Muscle layer of duodenum (tissue), 2 donors: ENCODE data around the gene BIK.

Source experiments
- H3K27ac ChIP-seq: one replicate; pipeline ENCODE4 v1.7.0; 2013; ENCODE audit warnings: mild to moderate bottlenecking, low read length
- H3K27me3 ChIP-seq: one replicate; pipeline ENCODE4 v1.7.0; 2013; ENCODE audit warnings: low read depth, mild to moderate bottlenecking, control low read depth, low read length
- H3K36me3 ChIP-seq, 2 donors: one replicate each; pipeline ENCODE4 v1.7.0; 2013; ENCODE audit warnings: low read length in 2 of 2, control low read depth in 1 of 2, mild to moderate bottlenecking in 1 of 2; ENCODE audit not compliant: insufficient read depth in 2 of 2, control insufficient read depth in 1 of 2
- H3K4me1 ChIP-seq, 2 donors: one replicate each; pipeline ENCODE4 v1.7.0; 2013; ENCODE audit warnings: low read length in 2 of 2, mild to moderate bottlenecking in 2 of 2, control low read depth in 1 of 2, moderate library complexity in 1 of 2; ENCODE audit not compliant: insufficient read depth in 2 of 2, control insufficient read depth in 1 of 2
- H3K4me3 ChIP-seq, 2 donors: one replicate each; pipeline ENCODE4 v1.7.0; 2013; ENCODE audit warnings: low read length in 2 of 2, low read depth in 1 of 2, mild to moderate bottlenecking in 1 of 2
- H3K9me3 ChIP-seq, 2 donors: one replicate each; pipeline ENCODE4 v1.7.0; 2013; ENCODE audit warnings: low read length in 2 of 2, control low read depth in 1 of 2, mild to moderate bottlenecking in 1 of 2; ENCODE audit not compliant: control insufficient read depth in 1 of 2
- donor health status: healthy.

The BIK gene

GRCh38 chr22:43110444-43110926, at the start of gene BIK:
BIK (plus strand) TSS chr22:43110750; CDS start chr22:43124023, 13,273 bp downstream.
- no peaks in the 10 kb centered on the region for H3K36me3 ChIP-seq
- no peak within 1 kb of the TSS for H3K27ac ChIP-seq
- peaks cover 9% of the 10 kb centered on the region for H3K27me3 ChIP-seq
- H3K4me1 ChIP-seq = peaks cover 0 to 16% of the 10 kb centered on the region in 2 donors
- H3K9me3 ChIP-seq = no peaks in the 10 kb centered on the region
- H3K4me3 ChIP-seq = peak within 1 kb of the TSS; percentile 55 to 71

- H3K9me3 ChIP-seq = no peaks in the 10 kb centered on the region
- no peak overlapping the region for H3K27ac ChIP-seq
- no peak overlapping the region for H3K4me3 ChIP-seq
- H3K36me3 ChIP-seq = peaks cover 10 to 45% of the 10 kb centered on the region in 2 donors
- no peaks in the 10 kb centered on the region for H3K4me1 ChIP-seq
- no peaks in the 10 kb centered on the region for H3K27me3 ChIP-seq
Observed at GRCh38 chr22:43066134-43066533, 44.4 kb upstream of the BIK start.

GRCh38 chr22:43066844-43067385, 43.6 kb upstream of the BIK start:
- Histone ChIP-seq H3K4me3 (no peak overlapping the region), H3K36me3 (peaks cover 10 to 37% of the 10 kb centered on the region in 2 donors)

GRCh38 chr22:43077121-43077877, 33.3 kb upstream of the BIK start:
- no peaks in the 10 kb centered on the region for H3K4me1 ChIP-seq
- no peaks in the 10 kb centered on the region for H3K27me3 ChIP-seq
- H3K27ac ChIP-seq = no peak overlapping the region
- H3K9me3 ChIP-seq = no peaks in the 10 kb centered on the region
- H3K4me3 ChIP-seq = no peak overlapping the region
- peaks cover 0 to 5% of the 10 kb centered on the region in 2 donors for H3K36me3 ChIP-seq

More at GRCh38 chr22:43066844-43067385, 43.6 kb upstream of the BIK start:
- H3K27ac ChIP-seq = no peak overlapping the region
- no peaks in the 10 kb centered on the region for H3K4me1 ChIP-seq
- no peaks in the 10 kb centered on the region for H3K27me3 ChIP-seq
- H3K9me3 ChIP-seq = no peaks in the 10 kb centered on the region

GRCh38 chr22:43078522-43078921, 32.0 kb upstream of the BIK start:
- peaks cover 0 to 5% of the 10 kb centered on the region in 2 donors for H3K36me3 ChIP-seq
- H3K4me3 ChIP-seq = no peak overlapping the region
- no peak overlapping the region for H3K27ac ChIP-seq
- no peaks in the 10 kb centered on the region for H3K9me3 ChIP-seq
- H3K4me1 ChIP-seq = no peaks in the 10 kb centered on the region
- H3K27me3 ChIP-seq = no peaks in the 10 kb centered on the region

- no peaks in the 10 kb centered on the region for H3K27me3 ChIP-seq
- no peaks in the 10 kb centered on the region for H3K4me1 ChIP-seq
Observed at GRCh38 chr22:43079742-43080141, 30.8 kb upstream of the BIK start.

GRCh38 chr22:43080616-43081015, 29.9 kb upstream of the BIK start:
- no peaks in the 10 kb centered on the region for H3K9me3 ChIP-seq
- H3K27me3 ChIP-seq = no peaks in the 10 kb centered on the region
- H3K4me3 ChIP-seq = no peak overlapping the region
- no peaks in the 10 kb centered on the region for H3K36me3 ChIP-seq
- H3K27ac ChIP-seq = no peak overlapping the region
- H3K4me1 ChIP-seq = no peaks in the 10 kb centered on the region

More at GRCh38 chr22:43079742-43080141, 30.8 kb upstream of the BIK start:
- Histone ChIP-seq H3K36me3 (peaks cover 0 to 5% of the 10 kb centered on the region in 2 donors), H3K9me3 (no peaks in the 10 kb centered on the region), H3K4me3 (no peak overlapping the region), H3K27ac (no peak overlapping the region)

GRCh38 chr22:43081968-43082367, 28.6 kb upstream of the BIK start:
- no peaks in the 10 kb centered on the region for H3K36me3 ChIP-seq
- H3K27ac ChIP-seq = no peak overlapping the region

GRCh38 chr22:43085658-43086606, 24.6 kb upstream of the BIK start:
- no peaks in the 10 kb centered on the region for H3K9me3 ChIP-seq
- no peak overlapping the region for H3K27ac ChIP-seq
- H3K36me3 ChIP-seq = no peaks in the 10 kb centered on the region
- H3K4me3 ChIP-seq = no peak overlapping the region
- H3K27me3 ChIP-seq = no peaks in the 10 kb centered on the region
- peaks cover 0 to 7% of the 10 kb centered on the region in 2 donors for H3K4me1 ChIP-seq

More at GRCh38 chr22:43081968-43082367, 28.6 kb upstream of the BIK start:
- Histone ChIP-seq H3K27me3 (no peaks in the 10 kb centered on the region), H3K9me3 (no peaks in the 10 kb centered on the region), H3K4me3 (no peak overlapping the region), H3K4me1 (no peaks in the 10 kb centered on the region)

GRCh38 chr22:43088627-43088983, 21.9 kb upstream of the BIK start:
- H3K27ac ChIP-seq = no peak overlapping the region
- no peaks in the 10 kb centered on the region for H3K27me3 ChIP-seq
- no peaks in the 10 kb centered on the region for H3K36me3 ChIP-seq
- H3K9me3 ChIP-seq = no peaks in the 10 kb centered on the region
- peak overlapping the region; percentile 84 to 98 for H3K4me3 ChIP-seq
- H3K4me1 ChIP-seq = peaks cover 0 to 7% of the 10 kb centered on the region in 2 donors
